CD4-positive, alpha-beta T cell (primary cell): Measurements from ENCODE around the gene RFXAP. TPM values are rescaled to one million over a fixed set of nuclear protein-coding genes. Genes with fewer than 3 reads are reported as not detected.

Experiments
- ATAC-seq: fragments of 200-7000 bp; cut with Tn5 transposase; one replicate; pipeline ENCODE4 v1.10.0; 2022; ENCODE audit warnings: mild to moderate bottlenecking; ENCODE audit not compliant: poor library complexity
- CTCF ChIA-PET: fragments of 350-600 bp; sonication (Branson Sonifier 250); formaldehyde crosslinking; loops from one replicate; lab custom pipeline; 2021; ENCODE audit warnings: antibody characterized with exemption, inconsistent platforms; lab: Charles Lee
- POLR2A ChIA-PET: fragments of 350-600 bp; sonication (Branson Sonifier 250); formaldehyde crosslinking; loops from one replicate; lab custom pipeline; 2021; ENCODE audit warnings: antibody characterized with exemption, inconsistent platforms; lab: Charles Lee
- DNase-seq, 14 experiments: peaks; one replicate each; pipeline ENCODE4 v3.0.0-alpha.2; 2013 to 2020; ENCODE audit warnings: mixed read lengths in 2 of 14
- H3K27ac ChIP-seq, 2 donors: one replicate each; pipeline versions ENCODE4 v1.5.1 to v1.7.0; 2013; ENCODE audit warnings: low read length in 2 of 2, low read depth in 1 of 2, mild to moderate bottlenecking in 1 of 2
- H3K27me3 ChIP-seq, 2 experiments: 1 replicate in 1 of 2; 2 replicates in 1 of 2; pipeline versions ENCODE4 v1.6.1 to v1.7.0; 2013; ENCODE audit warnings: low read length in 2 of 2, control low read depth in 1 of 2, mild to moderate bottlenecking in 1 of 2, moderate library complexity in 1 of 2; ENCODE audit not compliant: insufficient read depth in 2 of 2, control insufficient read depth in 1 of 2
- H3K36me3 ChIP-seq: one replicate; pipeline ENCODE4 v1.6.1; 2013; ENCODE audit warnings: low read length, control low read depth; ENCODE audit not compliant: insufficient read depth
- H3K4me1 ChIP-seq: one replicate; pipeline ENCODE4 v1.6.1; 2013; ENCODE audit warnings: low read length, control low read depth; ENCODE audit not compliant: insufficient read depth
- H3K4me3 ChIP-seq: one replicate; pipeline ENCODE4 v1.5.1; 2013; ENCODE audit warnings: mild to moderate bottlenecking, low read length, moderate library complexity
- H3K9me3 ChIP-seq, 2 experiments: 1 replicate in 1 of 2; 2 replicates in 1 of 2; pipeline versions ENCODE4 v1.6.1 to v1.7.0; 2013; ENCODE audit warnings: low read length in 2 of 2, mild to moderate bottlenecking in 2 of 2, control low read depth in 1 of 2, moderate library complexity in 1 of 2; ENCODE audit not compliant: control insufficient read depth in 1 of 2, insufficient read depth in 1 of 2
- H3K27ac Mint-ChIP-seq: one replicate; pipeline ENCODE4 v1.8.0; 2020; ENCODE audit warnings: mixed read lengths
- H3K27me3 Mint-ChIP-seq: one replicate; pipeline ENCODE4 v1.8.0; 2021; ENCODE audit warnings: mixed read lengths
- H3K36me3 Mint-ChIP-seq: one replicate; pipeline ENCODE4 v1.8.0; 2021; ENCODE audit warnings: low read depth, mixed read lengths
- H3K4me1 Mint-ChIP-seq: one replicate; pipeline ENCODE4 v1.8.0; 2021; ENCODE audit warnings: low read depth, mixed read lengths
- H3K4me3 Mint-ChIP-seq: one replicate; pipeline ENCODE4 v1.8.0; 2020; ENCODE audit warnings: mild to moderate bottlenecking, mixed read lengths
- H3K9me3 Mint-ChIP-seq: one replicate; pipeline ENCODE4 v1.8.0; 2020; ENCODE audit warnings: mixed read lengths
- CTCF ChIP-seq: fragments of 200-600 bp; IDR thresholded peaks from one replicate; pipeline ENCODE4 v1.8.0; 2022; ENCODE audit warnings: antibody characterized with exemption, mild to moderate bottlenecking
- intact Hi-C, 2 experiments: fragments of 100-400 bp; cut with DNase I in 1 of 2; cut with micrococcal nuclease in 1 of 2; formaldehyde crosslinking; loops; one replicate each; pipeline versions ENCODE4 v1.15.1 to v1.9.0; 2023 to 2025; cut with DNase I, micrococcal nuclease
- total RNA-seq, 174 experiments: library from RNA in 2 of 174; stranded (reverse) in 2 of 174; gene quantifications; one replicate each; pipeline ENCODE4 v1.2.3 and lab custom pipeline; 2021 to 2026

RFXAP gene
- total RNA-seq, 2 experiments from 2014 or later: 5.8 to 6.0 TPM

GRCh38 chr13:36820222-36820621, 1.2 kb downstream of the RFXAP start:
- Histone ChIP-seq H3K4me1 (peaks cover 29% of the 10 kb centered on the region), H3K36me3 (no peaks in the 10 kb centered on the region), H3K9me3 (no peaks in the 10 kb centered on the region), H3K4me3 (peak overlapping the region; percentile 83), H3K27ac (no peak overlapping the region), H3K27me3 (no peaks in the 10 kb centered on the region)
- ATAC-seq (no peak), DNase-seq (no peak)
- POLR2A ChIA-PET: no interaction called here
- no peak for TF ChIP-seq CTCF
- Mint-ChIP-seq H3K27me3 (no peaks in the 10 kb centered on the region), H3K36me3 (peaks cover 28% of the 10 kb centered on the region), H3K4me1 (peaks cover 67% of the 10 kb centered on the region), H3K27ac (peak overlapping the region; percentile 90), H3K4me3 (peak overlapping the region; percentile 89), H3K9me3 (no peaks in the 10 kb centered on the region)
- CTCF ChIA-PET: no interaction called here
- intact Hi-C loops: loop anchor here (5.0 to 10.0 kb wide), 2 partner anchors 177 to 235 kb away; partner anchors contain the start of genes ALG5 (in 1 of the 2) and SUPT20H (in 1 of the 2)

GRCh38 chr13:36822785-36823184, 3.8 kb downstream of the RFXAP start:
- Mint-ChIP-seq H3K9me3 (no peaks in the 10 kb centered on the region), H3K4me3 (peak overlapping the region; percentile 5), H3K27me3 (no peaks in the 10 kb centered on the region), H3K27ac (no peak overlapping the region), H3K4me1 (peaks cover 67% of the 10 kb centered on the region), H3K36me3 (peaks cover 37% of the 10 kb centered on the region)
- Histone ChIP-seq H3K27me3 (no peaks in the 10 kb centered on the region), H3K36me3 (peaks cover 14% of the 10 kb centered on the region), H3K9me3 (no peaks in the 10 kb centered on the region), H3K27ac (no peak overlapping the region), H3K4me3 (no peak overlapping the region), H3K4me1 (peaks cover 29% of the 10 kb centered on the region)
- CTCF ChIA-PET: interaction anchor here (1.5 kb wide), 1 partner anchor 176 kb away, joined by 3 read pairs; the partner anchor contains the start of gene ALG5
- DNase-seq (no peak), ATAC-seq (no peak)
- POLR2A ChIA-PET: no interaction called here
- intact Hi-C loops: loop anchor here (5.0 to 10.0 kb wide), 2 partner anchors 175 to 232 kb away; partner anchors contain the start of genes ALG5 (in 1 of the 2) and SUPT20H (in 1 of the 2)
- TF ChIP-seq CTCF: no peak

GRCh38 chr13:36829753-36830152, 10.7 kb downstream of the RFXAP start:
- ChIA-PET CTCF (no interaction called here), POLR2A (no interaction called here)
- Histone ChIP-seq H3K4me1 (no peaks in the 10 kb centered on the region), H3K4me3 (no peak overlapping the region), H3K36me3 (peaks cover 35% of the 10 kb centered on the region), H3K9me3 (no peaks in the 10 kb centered on the region), H3K27ac (no peak overlapping the region), H3K27me3 (no peaks in the 10 kb centered on the region)
- H3K9me3 Mint-ChIP-seq: no peaks in the 10 kb centered on the region
- no peak for ATAC-seq
- intact Hi-C loops: loop anchor here in 1 of 2 experiments (10.0 kb wide), 1 partner anchor 225 kb away; the partner anchor contains the start of gene SUPT20H
- H3K27ac Mint-ChIP-seq: no peak overlapping the region
- H3K36me3 Mint-ChIP-seq: peaks cover 47% of the 10 kb centered on the region
- DNase-seq: no peak
- peaks cover 4% of the 10 kb centered on the region for H3K4me1 Mint-ChIP-seq
- H3K4me3 Mint-ChIP-seq: no peak overlapping the region
- H3K27me3 Mint-ChIP-seq: no peaks in the 10 kb centered on the region
- no peak for TF ChIP-seq CTCF
